PC-3 (cell line): ENCODE results near the gene ERGIC3. TPM values are rescaled to one million over a fixed set of nuclear protein-coding genes. Genes with fewer than 3 reads are reported as not detected.

Experiments
- ATAC-seq: fragments of 200-7000 bp; cut with Tn5 transposase; 2 replicates; pipeline ENCODE4 v1.9.1; 2020; ENCODE audit warnings: mild to moderate bottlenecking, moderate library complexity
- BruUV-seq: library from RNA; stranded (reverse); fragments of 400-500 nt; replicated peaks from 2 replicates; lab custom pipeline; 2021; lab: Mats Ljungman, UMichigan
- CTCF ChIA-PET: fragments of 300-600 bp; sonication (Branson Sonifier 250); formaldehyde crosslinking; loops from one replicate; lab custom pipeline; 2022; ENCODE audit warnings: antibody characterized with exemption; lab: Charles Lee
- POLR2A ChIA-PET: fragments of 300-600 bp; sonication (Branson Sonifier 250); formaldehyde crosslinking; loops from one replicate; lab custom pipeline; 2022; ENCODE audit warnings: antibody characterized with exemption; ENCODE audit not compliant: unreplicated experiment; lab: Charles Lee
- DNase-seq: peaks from one replicate; pipeline ENCODE4 v3.0.0-alpha.2; 2015
- H2AFZ ChIP-seq: fragments of 300-600 bp; sonication (generic); 2 replicates; pipeline ENCODE4 v1.6.0; 2016; ENCODE audit warnings: antibody characterized with exemption, low read length
- H3F3A ChIP-seq: fragments of 300-600 bp; sonication (generic); one replicate; pipeline ENCODE4 v1.6.0; 2017; ENCODE audit warnings: antibody characterized with exemption, low read length, control low read depth, mild to moderate bottlenecking; ENCODE audit not compliant: unreplicated experiment
- H3K27ac ChIP-seq: fragments of 300-600 bp; sonication (generic); 2 replicates; pipeline ENCODE4 v1.5.1; 2016; ENCODE audit warnings: mild to moderate bottlenecking, low read length
- H3K27me3 ChIP-seq: fragments of 300-600 bp; sonication (generic); 2 replicates; pipeline ENCODE4 v1.6.1; 2016; ENCODE audit warnings: low read length, mixed read lengths
- H3K36me3 ChIP-seq: fragments of 300-600 bp; sonication (generic); 2 replicates; pipeline ENCODE4 v1.6.1; 2016; ENCODE audit warnings: low read depth, mixed run types, low read length, mixed read lengths
- H3K4me1 ChIP-seq: fragments of 300-600 bp; sonication (generic); 2 replicates; pipeline ENCODE4 v1.5.1; 2016; ENCODE audit warnings: low read length; ENCODE audit not compliant: insufficient read depth
- H3K4me2 ChIP-seq: fragments of 300-600 bp; sonication (generic); 2 replicates; pipeline ENCODE4 v1.6.0; 2016; ENCODE audit warnings: low read length
- H3K4me3 ChIP-seq: fragments of 300-600 bp; sonication (generic); 2 replicates; pipeline ENCODE4 v1.5.1; 2016; ENCODE audit warnings: mild to moderate bottlenecking, low read length, mixed read lengths
- H3K79me2 ChIP-seq: fragments of 300-600 bp; sonication (generic); 2 replicates; pipeline ENCODE4 v1.6.1; 2017; ENCODE audit warnings: low read length, mixed read lengths
- H3K9ac ChIP-seq: fragments of 300-600 bp; sonication (generic); 2 replicates; pipeline ENCODE4 v1.6.0; 2016; ENCODE audit warnings: mild to moderate bottlenecking, low read length
- H3K9me2 ChIP-seq: fragments of 300-600 bp; sonication (generic); replicated peaks from 2 replicates; pipeline ENCODE4 v1.6.1; 2016; ENCODE audit warnings: mixed run types, low read length, mixed read lengths
- H3K9me3 ChIP-seq: fragments of 300-600 bp; sonication (generic); 2 replicates; pipeline ENCODE4 v1.6.1; 2016; ENCODE audit warnings: low read length, mixed read lengths
- H4K20me1 ChIP-seq: fragments of 300-600 bp; sonication (generic); 2 replicates; pipeline ENCODE4 v1.6.1; 2016; ENCODE audit warnings: low read length, mixed read lengths
- CTCF ChIP-seq: fragments of 300-600 bp; sonication (generic); conservative IDR thresholded peaks from 2 replicates; pipeline ENCODE4 v1.5.1; 2017; ENCODE audit warnings: antibody characterized with exemption, low read depth, mild to moderate bottlenecking, low read length
- EZH2 ChIP-seq: fragments of 300-600 bp; sonication (generic); IDR thresholded peaks from one replicate; pipeline ENCODE4 v1.6.1; 2017; ENCODE audit warnings: antibody characterized with exemption, mild to moderate bottlenecking, low read length; ENCODE audit not compliant: unreplicated experiment
- EZH2phosphoT487 ChIP-seq: fragments of 300-600 bp; sonication (generic); IDR thresholded peaks from 2 replicates; pipeline ENCODE4 v1.6.1; 2018; ENCODE audit warnings: mild to moderate bottlenecking, antibody characterized with exemption, low read length, borderline replicate concordance
- intact Hi-C: fragments of 100-400 bp; cut with micrococcal nuclease; formaldehyde crosslinking; loops from 2 replicates; pipeline ENCODE4 v1.9.0; 2023
- total RNA-seq: library from RNA; depleted of rRNA; stranded (reverse); fragments of >200 nt; gene quantifications from 2 replicates; pipeline ENCODE4 v1.2.3, GENCODE V29; 2014

The ERGIC3 gene
- total RNA-seq, 1 experiment from 2014 or later, result 284 TPM

GRCh38 chr20:35556871-35557270 lies 15.0 kb downstream of the ERGIC3 start:
- no peaks in the 10 kb centered on the region for H3K9me2 ChIP-seq
- DNase-seq, result no peak
- no TSS peak for BruUV-seq
- no peak overlapping the region for H2AFZ ChIP-seq
- H3K4me2 ChIP-seq, result no peak overlapping the region
- ATAC-seq, result no peak
- no peak overlapping the region for H3K27ac ChIP-seq
- no peaks in the 10 kb centered on the region for H3K9me3 ChIP-seq
- no peaks in the 10 kb centered on the region for H4K20me1 ChIP-seq
- CTCF ChIA-PET, result no interaction called here
- H3K79me2 ChIP-seq, result no peaks in the 10 kb centered on the region
- H3F3A ChIP-seq, result no peaks in the 10 kb centered on the region
- peaks cover 39% of the 10 kb centered on the region for H3K36me3 ChIP-seq
- TF ChIP-seq EZH2, result no peak
- TF ChIP-seq CTCF, result no peak
- TF ChIP-seq EZH2phosphoT487, result no peak
- H3K4me3 ChIP-seq, result no peak overlapping the region
- POLR2A ChIA-PET, result no interaction called here
- intact Hi-C loops, result no loop called here
- H3K4me1 ChIP-seq, result peaks cover 15% of the 10 kb centered on the region
- no peaks in the 10 kb centered on the region for H3K27me3 ChIP-seq
- H3K9ac ChIP-seq, result no peak overlapping the region

- Histone ChIP-seq H3K27me3 (no peaks in the 10 kb centered on the region), H3K79me2 (no peaks in the 10 kb centered on the region), H2AFZ (no peak overlapping the region), H3K4me3 (no peak overlapping the region), H3F3A (no peaks in the 10 kb centered on the region), H3K4me1 (peaks cover 15% of the 10 kb centered on the region), H3K36me3 (peaks cover 35% of the 10 kb centered on the region), H3K9me2 (no peaks in the 10 kb centered on the region), H3K9me3 (no peaks in the 10 kb centered on the region), H3K27ac (no peak overlapping the region), H3K4me2 (no peak overlapping the region), H4K20me1 (no peaks in the 10 kb centered on the region), H3K9ac (no peak overlapping the region)
- DNase-seq (no peak), ATAC-seq (no peak)
- no TSS peak for BruUV-seq
- TF ChIP-seq EZH2phosphoT487, result no peak
- no peak for TF ChIP-seq EZH2
- TF ChIP-seq CTCF, result no peak
- ChIA-PET CTCF (no interaction called here), POLR2A (no interaction called here)
- intact Hi-C loops, result no loop called here
These were observed 16.6 kb downstream of the ERGIC3 start for GRCh38 chr20:35558451-35558850.

- H3K4me2 ChIP-seq, result no peak overlapping the region
- DNase-seq, result no peak
- POLR2A ChIA-PET, result no interaction called here
- no peaks in the 10 kb centered on the region for H3K79me2 ChIP-seq
- peaks cover 15% of the 10 kb centered on the region for H3K4me1 ChIP-seq
- H3K36me3 ChIP-seq, result peaks cover 31% of the 10 kb centered on the region
- H3K27me3 ChIP-seq, result no peaks in the 10 kb centered on the region
- ATAC-seq, result no peak
- H3K27ac ChIP-seq, result peak overlapping the region; percentile 27
- no peak overlapping the region for H3K4me3 ChIP-seq
- no peak overlapping the region for H2AFZ ChIP-seq
- TSS peak; percentile 55 for BruUV-seq
- intact Hi-C loops, result no loop called here
- TF ChIP-seq EZH2phosphoT487 (no peak), EZH2 (no peak)
- H3K9me3 ChIP-seq, result no peaks in the 10 kb centered on the region
- H3K9ac ChIP-seq, result no peak overlapping the region
- CTCF ChIA-PET, result no interaction called here
- no peaks in the 10 kb centered on the region for H4K20me1 ChIP-seq
- no peaks in the 10 kb centered on the region for H3F3A ChIP-seq
- no peaks in the 10 kb centered on the region for H3K9me2 ChIP-seq
These were observed 17.3 kb downstream of the ERGIC3 start for GRCh38 chr20:35559042-35559693.
